HCT116 (cell line): ENCODE results near the gene PSD. TPM values are rescaled to one million over a fixed set of nuclear protein-coding genes. Genes with fewer than 3 reads are reported as not detected.

Experiments
- EZH2 ChIP-seq: fragments of 200-600 bp; sonication (generic); IDR thresholded peaks from 2 replicates; pipeline ENCODE4 v1.6.1; 2017; ENCODE audit warnings: antibody characterized with exemption, mixed run types
- JUND ChIP-seq: IDR thresholded peaks from 2 replicates; pipeline ENCODE4 v1.6.1; 2012
- POLR2A ChIP-seq: IDR thresholded peaks from 2 replicates; pipeline ENCODE4 v1.7.0; 2011; ENCODE audit warnings: borderline replicate concordance; ENCODE audit not compliant: insufficient read depth, insufficient read length; ENCODE audit errors: extremely low read depth
- SIN3A ChIP-seq: IDR thresholded peaks from 2 replicates; pipeline ENCODE4 v1.6.1; 2012; ENCODE audit warnings: low read depth
- SRF ChIP-seq: IDR thresholded peaks from 2 replicates; pipeline ENCODE4 v1.6.1; 2012; ENCODE audit warnings: low read depth
- total RNA-seq: library from RNA; stranded (reverse); gene quantifications from one replicate; pipeline ENCODE4 v1.2.1, GENCODE V29; 2021; ENCODE audit not compliant: unreplicated experiment
- TF ChIP-seq, protein P1 (sequence below): IDR thresholded peaks from 2 replicates; pipeline ENCODE4 v1.6.1; 2012; ENCODE audit warnings: low read depth
- TF ChIP-seq, protein P2 (sequence below): IDR thresholded peaks from 2 replicates; pipeline ENCODE4 v1.6.1; 2012
- TF ChIP-seq, protein P3 (sequence below): IDR thresholded peaks from 2 replicates; pipeline ENCODE4 v1.6.1; 2011; ENCODE audit warnings: mild to moderate bottlenecking, low read length, moderate library complexity; ENCODE audit not compliant: insufficient replicate concordance; ENCODE audit errors: extremely low read depth

The PSD gene
- total RNA-seq, 1 experiment from 2014 or later, result 9.7 TPM

DNA sequence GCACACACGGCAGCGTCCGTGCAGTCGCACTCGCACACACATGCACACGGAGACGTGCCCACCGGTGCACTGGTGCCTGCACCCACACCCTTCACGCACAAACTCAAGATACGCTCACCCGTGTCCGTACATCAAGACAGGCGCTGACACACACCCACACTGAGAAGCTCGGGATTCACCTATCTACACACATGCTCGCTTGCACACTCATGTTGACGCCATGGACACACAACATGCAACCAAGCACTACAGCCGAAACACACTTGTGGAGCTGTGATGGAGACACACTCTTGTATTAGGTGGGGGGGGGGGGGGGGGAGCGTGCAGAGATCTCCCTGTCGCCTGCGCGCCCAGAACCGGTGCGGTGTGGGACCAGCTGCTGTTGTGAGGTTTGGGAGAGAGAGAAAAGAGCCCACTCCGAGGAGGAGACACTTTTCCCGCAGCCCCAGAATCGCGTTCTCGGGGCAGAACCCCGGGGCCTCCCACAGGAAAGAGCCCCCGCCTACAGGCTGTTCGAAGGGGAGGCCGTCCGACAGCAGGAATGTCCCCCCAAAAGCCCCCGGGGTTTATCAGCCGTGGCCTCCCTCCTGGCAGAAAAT lies 23.7 kb downstream of the PSD start (continued):
- TF ChIP-seq, protein P1, sequence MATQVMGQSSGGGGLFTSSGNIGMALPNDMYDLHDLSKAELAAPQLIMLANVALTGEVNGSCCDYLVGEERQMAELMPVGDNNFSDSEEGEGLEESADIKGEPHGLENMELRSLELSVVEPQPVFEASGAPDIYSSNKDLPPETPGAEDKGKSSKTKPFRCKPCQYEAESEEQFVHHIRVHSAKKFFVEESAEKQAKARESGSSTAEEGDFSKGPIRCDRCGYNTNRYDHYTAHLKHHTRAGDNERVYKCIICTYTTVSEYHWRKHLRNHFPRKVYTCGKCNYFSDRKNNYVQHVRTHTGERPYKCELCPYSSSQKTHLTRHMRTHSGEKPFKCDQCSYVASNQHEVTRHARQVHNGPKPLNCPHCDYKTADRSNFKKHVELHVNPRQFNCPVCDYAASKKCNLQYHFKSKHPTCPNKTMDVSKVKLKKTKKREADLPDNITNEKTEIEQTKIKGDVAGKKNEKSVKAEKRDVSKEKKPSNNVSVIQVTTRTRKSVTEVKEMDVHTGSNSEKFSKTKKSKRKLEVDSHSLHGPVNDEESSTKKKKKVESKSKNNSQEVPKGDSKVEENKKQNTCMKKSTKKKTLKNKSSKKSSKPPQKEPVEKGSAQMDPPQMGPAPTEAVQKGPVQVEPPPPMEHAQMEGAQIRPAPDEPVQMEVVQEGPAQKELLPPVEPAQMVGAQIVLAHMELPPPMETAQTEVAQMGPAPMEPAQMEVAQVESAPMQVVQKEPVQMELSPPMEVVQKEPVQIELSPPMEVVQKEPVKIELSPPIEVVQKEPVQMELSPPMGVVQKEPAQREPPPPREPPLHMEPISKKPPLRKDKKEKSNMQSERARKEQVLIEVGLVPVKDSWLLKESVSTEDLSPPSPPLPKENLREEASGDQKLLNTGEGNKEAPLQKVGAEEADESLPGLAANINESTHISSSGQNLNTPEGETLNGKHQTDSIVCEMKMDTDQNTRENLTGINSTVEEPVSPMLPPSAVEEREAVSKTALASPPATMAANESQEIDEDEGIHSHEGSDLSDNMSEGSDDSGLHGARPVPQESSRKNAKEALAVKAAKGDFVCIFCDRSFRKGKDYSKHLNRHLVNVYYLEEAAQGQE, result no peak
- TF ChIP-seq, protein P2, sequence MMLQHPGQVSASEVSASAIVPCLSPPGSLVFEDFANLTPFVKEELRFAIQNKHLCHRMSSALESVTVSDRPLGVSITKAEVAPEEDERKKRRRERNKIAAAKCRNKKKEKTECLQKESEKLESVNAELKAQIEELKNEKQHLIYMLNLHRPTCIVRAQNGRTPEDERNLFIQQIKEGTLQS, result no peak
- TF ChIP-seq JUND, result no peak
- TF ChIP-seq EZH2, result no peak
- TF ChIP-seq, protein P3, sequence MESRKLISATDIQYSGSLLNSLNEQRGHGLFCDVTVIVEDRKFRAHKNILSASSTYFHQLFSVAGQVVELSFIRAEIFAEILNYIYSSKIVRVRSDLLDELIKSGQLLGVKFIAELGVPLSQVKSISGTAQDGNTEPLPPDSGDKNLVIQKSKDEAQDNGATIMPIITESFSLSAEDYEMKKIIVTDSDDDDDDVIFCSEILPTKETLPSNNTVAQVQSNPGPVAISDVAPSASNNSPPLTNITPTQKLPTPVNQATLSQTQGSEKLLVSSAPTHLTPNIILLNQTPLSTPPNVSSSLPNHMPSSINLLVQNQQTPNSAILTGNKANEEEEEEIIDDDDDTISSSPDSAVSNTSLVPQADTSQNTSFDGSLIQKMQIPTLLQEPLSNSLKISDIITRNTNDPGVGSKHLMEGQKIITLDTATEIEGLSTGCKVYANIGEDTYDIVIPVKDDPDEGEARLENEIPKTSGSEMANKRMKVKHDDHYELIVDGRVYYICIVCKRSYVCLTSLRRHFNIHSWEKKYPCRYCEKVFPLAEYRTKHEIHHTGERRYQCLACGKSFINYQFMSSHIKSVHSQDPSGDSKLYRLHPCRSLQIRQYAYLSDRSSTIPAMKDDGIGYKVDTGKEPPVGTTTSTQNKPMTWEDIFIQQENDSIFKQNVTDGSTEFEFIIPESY, result no peak
- no peak for TF ChIP-seq POLR2A
- no peak for TF ChIP-seq SIN3A
- no peak for TF ChIP-seq SRF
- TF ChIP-seq, all 23 proteins: peak for 0
